GM21529 (cell line): ENCODE data around the gene RARB.

Experiments
- ATAC-seq: cut with Tn5 transposase; IDR thresholded peaks from one replicate; pipeline ENCODE4 v1.9.1; 2021; ENCODE audit not compliant: unreplicated experiment

The RARB gene

GRCh38 chr3:25421747-25422146 is 6.3 kb upstream of the RARB start:
- ATAC-seq: no peak

- ATAC-seq: no peak
These were observed 4.1 kb upstream of the RARB start for GRCh38 chr3:25423780-25424588.

DNA sequence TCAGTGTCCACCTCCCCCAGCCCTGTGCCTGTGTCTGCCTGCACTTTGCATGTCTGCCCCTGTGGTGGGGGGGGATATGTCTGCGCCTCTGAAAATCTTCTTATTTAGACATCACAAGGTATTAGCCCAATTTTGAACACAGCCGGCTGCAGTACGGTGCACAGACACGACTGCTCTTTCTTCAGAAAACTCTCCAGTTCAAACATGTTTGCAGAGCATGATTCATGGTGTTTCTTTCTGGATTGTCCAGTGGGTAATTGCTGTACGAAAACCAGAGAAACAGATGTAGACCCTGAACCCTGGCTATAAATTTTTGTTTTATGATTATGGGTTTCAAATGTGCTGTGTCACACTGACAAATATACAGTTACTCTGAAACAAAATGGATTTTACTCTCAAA is 3.4 kb upstream of the RARB start:
- ATAC-seq: no peak

- no peak for ATAC-seq
These were observed 1.7 kb upstream of the RARB start for GRCh38 chr3:25426408-25426807.

- ATAC-seq: no peak
These were observed 908 bp upstream of the RARB start for GRCh38 chr3:25427155-25427554.

DNA sequence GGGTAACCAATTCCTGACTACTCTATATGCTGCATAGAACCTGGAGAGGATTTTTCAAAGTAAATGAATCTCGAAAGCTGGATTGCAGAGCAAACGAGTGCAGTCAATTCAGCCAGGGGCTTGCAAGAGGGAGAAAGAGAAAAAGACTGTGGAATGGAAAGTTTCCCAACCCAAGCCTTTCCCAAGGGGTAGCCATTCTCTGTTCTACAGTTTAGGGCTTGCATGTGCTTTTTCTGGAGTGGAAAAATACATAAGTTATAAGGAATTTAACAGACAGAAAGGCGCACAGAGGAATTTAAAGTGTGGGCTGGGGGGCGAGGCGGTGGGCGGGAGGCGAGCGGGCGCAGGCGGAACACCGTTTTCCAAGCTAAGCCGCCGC is 511 bp upstream of the RARB start:
- ATAC-seq: no peak

- no peak for ATAC-seq
These were observed 799 bp downstream of the RARB start for GRCh38 chr3:25428789-25429335.

GRCh38 chr3:25429361-25430286 is 1.6 kb downstream of the RARB start:
- ATAC-seq: no peak

DNA sequence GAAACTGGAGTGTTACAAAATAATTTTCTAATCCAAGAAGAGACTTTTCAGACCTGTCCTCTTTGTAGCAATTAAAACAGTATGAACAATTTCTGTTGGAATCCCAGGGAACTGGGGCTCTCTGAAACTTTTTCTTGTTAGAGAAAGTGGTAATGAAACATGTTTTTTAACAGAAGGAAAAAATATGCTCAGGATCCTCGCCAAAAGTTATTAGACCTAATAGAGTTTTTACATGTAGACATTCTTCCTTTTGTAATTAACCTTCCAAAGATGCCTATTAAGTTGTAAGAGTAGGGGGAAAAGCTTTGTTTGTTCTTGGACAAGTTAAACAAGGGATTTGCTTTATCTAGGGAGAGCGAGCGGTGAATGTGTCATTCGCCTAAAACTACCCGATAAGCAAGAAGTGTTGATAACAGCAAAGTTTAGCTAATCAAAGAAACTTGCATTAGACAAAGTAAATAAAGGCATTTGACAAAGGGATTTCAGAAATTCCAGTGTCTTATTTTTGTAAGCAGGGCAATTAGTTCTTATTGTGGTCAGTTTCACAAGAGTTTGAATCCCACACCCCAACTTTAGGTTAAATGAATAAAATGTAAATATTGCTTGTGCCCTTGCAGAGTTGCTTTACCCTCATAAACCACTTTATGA is 2.3 kb downstream of the RARB start:
- no peak for ATAC-seq

GRCh38 chr3:25430935-25431770 is 3.1 kb downstream of the RARB start:
- no peak for ATAC-seq

DNA sequence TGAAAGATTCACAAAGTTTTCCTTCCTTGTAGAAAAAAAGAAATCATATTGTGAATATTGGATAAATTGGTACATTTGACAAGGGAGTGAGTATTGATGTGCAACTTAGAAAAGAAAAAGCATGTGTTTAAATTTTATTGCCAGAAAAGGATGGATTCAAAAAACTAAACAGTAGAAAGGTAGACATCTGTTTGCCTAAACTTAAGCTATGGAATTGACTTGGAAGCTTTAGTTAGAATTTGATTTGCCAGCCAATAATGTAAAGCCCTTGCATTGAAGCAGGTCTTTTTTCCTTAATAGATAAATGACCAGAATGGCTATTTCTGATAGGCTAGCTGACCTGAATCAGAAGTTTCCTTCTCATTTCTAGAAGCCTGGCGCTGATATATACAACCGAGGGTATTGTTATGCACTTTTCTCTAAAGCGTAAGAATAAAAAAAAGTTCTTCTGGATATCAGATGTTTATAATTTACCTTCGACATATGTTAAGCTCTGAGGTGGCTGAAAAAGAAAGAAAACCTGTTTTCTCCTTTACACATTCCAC is 4.2 kb downstream of the RARB start:
- no peak for ATAC-seq

DNA sequence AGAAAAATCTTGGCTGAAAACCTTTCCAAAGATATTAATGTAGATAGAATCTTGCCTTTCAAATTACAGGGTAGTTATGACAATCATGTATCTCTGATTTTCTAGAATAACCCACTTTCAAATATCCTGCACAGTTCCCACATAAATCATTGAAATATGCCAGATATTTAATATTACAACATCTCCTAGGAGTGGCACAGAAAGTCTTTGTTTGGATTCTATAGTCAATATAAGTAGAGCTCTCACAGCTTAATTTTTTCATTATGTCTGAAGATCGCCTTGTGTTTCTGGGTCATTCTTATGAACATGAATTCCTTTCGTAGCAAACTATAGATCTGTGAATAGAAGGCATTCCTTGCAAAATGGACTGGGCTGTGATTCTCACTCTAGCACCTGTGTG is 5.0 kb downstream of the RARB start:
- ATAC-seq: no peak

- no peak for ATAC-seq
These were observed 5.8 kb downstream of the RARB start for GRCh38 chr3:25433868-25434267.

DNA sequence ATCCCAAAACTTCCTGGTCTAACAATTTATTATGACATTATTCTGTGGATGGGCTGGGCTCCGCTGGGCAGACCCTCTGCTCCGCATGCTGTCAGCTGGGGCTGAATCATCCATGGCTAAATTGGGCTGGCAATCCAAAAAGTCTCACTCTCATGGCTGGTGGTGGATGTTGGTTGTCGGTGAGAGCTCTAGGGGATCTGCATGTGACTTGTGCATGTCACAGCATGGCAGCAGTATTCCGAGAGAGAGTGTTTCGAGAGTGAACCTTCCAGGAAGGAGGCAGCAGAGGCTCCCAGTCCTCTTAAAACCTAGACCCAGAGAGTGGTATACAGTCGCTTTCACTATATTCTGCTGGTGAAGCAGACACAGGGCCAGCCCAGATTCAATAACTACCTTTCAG is 9.9 kb downstream of the RARB start:
- ATAC-seq: no peak

- no peak for ATAC-seq
These were observed 10.9 kb downstream of the RARB start for GRCh38 chr3:25438791-25439555.

GRCh38 chr3:25441234-25441856 is 13.3 kb downstream of the RARB start:
- ATAC-seq: no peak

DNA sequence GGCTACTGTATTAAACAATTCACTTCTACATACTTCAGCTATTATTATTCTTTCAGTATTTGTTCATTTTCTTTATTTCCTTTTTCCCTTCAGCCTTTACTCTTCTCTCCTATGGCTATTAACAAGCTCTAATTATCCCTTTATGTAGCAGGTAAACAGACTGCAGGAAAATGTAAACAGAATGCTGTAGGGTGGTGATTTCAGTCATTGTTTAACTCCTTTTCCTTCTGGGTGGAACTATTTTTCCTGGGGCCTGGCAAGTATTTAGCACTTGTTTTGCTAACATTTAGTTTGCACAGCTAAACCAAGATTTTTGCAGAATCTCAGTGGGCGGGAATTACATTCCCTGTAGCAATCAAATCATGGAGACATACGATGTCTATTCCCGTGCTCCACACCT is 14.4 kb downstream of the RARB start:
- ATAC-seq: no peak

DNA sequence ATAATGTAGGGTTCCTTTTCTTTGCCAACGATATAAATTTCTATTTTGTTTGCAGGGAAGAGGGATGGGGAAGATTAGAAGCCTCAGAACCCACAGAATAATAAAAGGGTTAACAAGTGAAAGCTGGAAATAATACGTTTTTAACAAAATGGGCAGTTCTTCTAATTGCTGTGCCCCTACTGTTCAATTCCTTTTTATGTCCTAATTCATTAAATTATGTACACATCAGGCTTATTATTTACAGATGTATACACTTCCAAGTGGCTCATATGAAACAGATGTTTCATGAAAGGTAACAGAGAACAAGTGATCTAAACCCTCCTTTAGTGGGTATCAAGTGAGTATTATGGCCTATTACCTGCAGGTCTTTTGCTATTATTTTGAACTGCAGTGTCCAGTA is 16.2 kb downstream of the RARB start:
- ATAC-seq: no peak

GRCh38 chr3:25445731-25446130 is 17.7 kb downstream of the RARB start:
- ATAC-seq: no peak
